ENCODE measurements around the gene IGSF9.

Gene IGSF9

DNA sequence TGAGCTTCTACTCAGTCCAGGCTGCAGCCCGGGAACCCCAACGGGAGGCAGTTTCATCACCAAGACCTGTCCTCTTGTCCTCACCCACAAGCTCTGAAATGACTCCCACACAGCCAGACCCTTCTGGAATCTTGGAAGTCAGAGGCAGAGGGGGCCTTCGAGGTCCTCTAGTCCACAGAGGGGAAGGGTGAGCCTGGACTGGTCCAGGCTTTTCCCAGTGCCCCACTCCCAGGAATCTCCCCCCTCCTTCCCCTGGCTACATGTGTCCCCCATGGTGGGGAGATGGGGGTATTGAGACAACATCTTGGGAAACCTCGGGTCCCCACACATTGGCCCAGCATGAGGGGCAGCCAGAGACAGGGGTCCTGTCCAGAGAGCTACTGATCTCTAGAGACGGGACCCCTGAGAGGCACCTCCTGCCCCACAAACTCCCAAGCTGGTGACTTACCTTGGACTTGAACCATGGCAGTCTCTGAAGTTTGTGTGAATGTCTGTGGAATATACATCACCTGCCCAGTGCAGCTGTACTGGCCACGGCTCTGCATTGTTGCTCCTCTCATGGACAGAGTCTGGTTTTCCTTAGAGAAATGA lies 28.0 kb upstream of the IGSF9 start:
- no peak for DNase-seq

DNA sequence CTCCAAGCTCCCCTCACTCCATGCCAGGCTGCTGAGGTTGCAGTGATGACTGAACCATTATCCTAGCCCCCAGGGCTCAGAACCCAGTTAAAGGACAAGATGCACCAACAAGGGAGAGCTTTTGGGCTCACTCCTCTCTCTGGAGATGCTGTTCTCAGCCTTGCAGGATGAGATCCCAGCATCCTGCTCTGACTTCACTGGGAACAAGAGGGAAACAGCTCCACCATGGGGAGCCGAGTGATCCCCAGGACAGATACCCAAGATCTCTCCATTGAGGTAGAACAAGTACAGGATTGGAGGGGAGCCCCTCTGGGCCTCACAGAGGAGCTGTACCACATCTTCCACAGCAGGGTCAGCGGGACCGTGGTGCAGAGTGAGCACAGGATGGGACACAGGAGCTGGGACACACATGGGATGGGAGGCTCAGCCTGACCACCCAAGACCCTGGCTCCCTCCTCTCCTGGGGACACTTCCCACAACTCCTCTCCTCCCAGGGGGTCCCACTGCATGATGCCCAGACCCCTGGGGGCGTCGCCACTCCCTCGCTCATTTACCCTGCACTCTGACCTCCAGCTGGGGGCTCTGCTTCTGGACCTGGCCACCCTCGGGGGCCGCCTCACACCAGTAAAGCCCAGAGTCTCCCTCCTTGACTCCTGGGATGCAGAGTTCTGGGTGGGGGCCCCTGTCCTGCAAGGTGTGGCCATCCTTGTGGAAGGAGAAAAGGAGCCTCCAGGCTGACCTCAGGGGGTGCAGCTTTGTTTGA lies 27.2 kb upstream of the IGSF9 start:
- no peak for DNase-seq

DNA sequence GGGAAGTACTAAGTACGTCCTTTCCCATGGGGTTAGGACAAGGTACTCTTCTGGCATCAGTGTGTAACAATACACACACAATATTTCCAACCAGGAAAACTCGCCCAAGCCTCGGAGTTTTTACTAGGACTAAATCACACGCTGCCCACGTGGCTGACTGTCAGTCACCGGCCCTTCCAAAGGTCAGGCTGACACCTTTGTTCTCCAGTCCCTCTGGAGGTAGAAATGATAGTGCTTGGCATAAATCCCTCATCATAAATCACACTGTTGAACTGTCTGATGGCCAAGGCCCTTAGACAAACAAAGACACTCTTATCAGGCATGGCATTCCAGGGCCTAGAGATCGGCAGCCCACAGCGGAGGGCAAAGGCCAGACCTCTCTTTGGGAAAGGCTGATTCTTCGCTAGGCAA lies 25.5 kb upstream of the IGSF9 start:
- DNase-seq, result no peak

DNA sequence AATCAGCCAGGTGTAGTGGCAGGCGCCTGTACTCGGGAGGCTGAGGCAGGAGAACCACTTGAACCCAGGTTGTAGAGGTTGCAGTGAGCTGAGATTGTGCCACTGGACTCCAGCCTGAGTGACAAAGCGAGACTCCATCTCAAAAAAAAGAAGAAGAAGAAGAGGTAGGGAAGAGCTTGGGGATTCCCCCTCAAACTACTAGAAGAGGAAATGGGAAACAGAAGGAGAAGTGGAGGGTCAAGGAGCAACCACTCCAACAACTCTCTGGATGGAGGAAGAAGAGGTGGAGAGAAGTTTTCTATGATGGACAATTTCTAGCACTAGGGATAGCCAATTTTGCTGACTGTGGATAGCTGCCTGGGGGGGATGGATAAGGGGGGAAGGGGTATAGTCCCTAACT lies 23.5 kb upstream of the IGSF9 start:
- no peak for DNase-seq

DNA sequence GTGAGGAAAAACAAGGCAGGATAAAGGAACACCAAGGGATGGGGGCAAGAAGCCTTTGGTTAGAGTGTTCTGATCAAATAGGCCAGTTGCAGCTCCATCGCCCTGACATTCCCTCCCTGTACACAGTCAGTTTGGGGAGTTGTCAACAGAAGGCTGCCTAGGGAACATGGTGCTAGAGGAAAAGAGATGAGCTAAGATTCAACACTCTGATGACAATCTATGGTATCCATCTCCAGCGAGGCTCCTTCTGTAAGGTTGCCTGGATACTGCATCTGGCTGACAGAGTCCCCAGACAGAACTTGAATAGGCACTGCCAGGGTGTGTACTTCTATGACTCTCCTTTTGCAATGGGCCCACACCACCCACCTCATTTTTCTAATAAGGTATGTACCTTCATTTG lies 19.9 kb upstream of the IGSF9 start:
- DNase-seq, result no peak

DNA sequence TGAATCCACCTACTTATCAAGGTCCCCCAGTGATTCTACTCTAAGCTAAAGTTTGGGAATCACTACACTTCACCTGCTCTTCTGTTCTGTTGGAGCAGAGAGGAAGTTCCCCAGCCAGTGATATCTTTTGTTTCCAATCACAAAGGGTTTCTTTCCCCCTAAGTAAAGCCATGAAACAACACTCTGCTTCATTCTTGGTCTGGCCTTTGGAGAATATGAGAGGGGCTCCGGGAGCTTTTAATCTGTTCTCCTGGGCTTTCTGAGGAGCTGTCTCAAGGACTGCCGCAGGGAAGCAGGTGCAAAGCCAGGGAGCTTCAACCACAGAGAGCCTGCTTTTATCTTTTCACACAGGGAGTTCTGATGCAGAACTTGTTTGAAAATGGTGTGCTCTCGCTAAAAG lies 18.7 kb upstream of the IGSF9 start:
- DNase-seq, result no peak

DNA sequence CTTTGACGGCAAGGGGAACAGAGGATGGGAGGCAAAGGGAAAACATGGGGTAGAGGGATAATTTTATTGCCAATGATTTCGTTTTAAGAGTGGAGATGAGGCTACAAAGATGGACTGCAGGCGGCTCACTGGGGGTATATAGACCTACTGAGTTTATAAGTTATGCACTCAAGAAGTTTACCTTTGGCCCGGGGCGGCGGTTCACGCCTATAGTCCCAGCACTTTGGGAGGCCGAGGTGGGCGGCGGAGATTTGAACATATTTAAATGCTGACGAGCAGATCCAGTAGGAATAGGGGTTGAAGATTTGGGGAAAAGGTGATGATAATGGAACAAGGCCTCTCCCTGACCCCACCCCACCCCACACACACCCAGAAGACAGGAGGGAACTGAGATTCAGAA lies 16.8 kb upstream of the IGSF9 start:
- DNase-seq, result no peak

DNA sequence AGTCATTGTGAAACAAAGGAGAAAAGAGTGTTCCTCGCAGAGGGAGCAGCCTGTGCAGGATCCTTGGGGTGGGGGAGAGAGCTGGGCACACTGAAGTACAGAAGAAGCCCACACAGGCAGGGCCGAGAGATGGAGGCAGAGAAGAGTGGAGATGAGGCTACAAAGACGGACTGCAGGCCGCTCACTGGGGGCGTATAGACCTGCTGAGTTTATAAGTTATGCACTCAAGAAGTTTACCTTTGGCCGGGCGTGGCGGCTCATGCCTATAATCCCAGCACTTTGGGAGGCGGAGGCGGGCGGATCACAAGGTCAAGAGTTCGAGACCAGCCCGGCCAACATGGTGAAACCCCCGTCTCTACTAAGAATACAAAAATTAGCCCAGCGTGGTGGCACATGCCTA lies 16.2 kb upstream of the IGSF9 start:
- no peak for DNase-seq

DNA sequence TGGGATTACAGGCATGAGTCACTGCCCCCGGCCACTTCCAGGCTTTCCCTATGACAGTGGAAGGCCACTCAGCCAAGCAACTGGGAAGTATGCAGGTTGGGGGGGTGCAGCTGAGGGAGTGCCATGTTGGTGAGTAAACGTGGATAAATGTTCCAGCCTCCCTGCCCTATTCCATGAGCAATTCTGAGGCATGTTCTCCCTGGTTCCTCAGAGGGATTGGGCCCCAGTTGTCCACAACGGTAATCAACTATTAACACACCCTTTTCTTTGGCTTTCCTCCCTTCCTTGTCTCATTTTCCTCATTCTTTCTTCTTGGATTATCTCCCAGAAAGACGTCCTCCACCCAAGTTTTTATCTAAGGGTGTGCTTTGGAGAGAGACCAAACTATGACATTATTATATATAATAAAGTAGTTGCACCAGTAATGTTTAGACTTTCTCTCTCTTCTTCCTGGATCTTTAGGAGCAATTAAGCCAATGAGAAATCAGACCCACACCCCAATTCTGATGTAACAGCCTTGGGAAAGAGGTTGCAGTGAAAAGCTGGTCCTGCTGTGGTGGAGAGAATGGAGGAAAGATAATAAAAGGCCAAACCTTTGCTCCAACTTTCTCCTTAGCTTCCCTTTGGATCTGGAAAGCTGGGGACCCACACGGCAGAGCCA lies 15.4 kb upstream of the IGSF9 start:
- DNase-seq, result peak; percentile 90

DNA sequence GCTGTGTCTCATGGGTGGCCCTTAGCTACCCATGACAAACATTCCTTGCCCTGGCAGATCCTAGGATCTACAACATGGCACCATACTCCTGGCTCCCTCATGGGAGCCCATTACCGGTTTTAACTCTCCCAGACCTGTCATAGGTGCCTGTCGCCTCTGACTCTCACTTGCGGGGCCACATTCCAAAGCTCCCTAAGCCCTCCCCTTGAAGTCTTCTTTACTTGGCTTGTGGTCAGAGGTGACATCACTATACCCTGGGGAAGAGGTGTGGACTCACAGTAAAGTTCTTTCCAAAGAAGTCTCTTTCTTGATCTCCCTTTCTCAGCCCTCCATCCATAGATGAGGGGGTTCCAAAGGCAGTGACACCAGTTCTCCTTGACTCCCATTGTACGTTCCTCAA lies 14.0 kb upstream of the IGSF9 start:
- DNase-seq, result peak; percentile 32

DNA sequence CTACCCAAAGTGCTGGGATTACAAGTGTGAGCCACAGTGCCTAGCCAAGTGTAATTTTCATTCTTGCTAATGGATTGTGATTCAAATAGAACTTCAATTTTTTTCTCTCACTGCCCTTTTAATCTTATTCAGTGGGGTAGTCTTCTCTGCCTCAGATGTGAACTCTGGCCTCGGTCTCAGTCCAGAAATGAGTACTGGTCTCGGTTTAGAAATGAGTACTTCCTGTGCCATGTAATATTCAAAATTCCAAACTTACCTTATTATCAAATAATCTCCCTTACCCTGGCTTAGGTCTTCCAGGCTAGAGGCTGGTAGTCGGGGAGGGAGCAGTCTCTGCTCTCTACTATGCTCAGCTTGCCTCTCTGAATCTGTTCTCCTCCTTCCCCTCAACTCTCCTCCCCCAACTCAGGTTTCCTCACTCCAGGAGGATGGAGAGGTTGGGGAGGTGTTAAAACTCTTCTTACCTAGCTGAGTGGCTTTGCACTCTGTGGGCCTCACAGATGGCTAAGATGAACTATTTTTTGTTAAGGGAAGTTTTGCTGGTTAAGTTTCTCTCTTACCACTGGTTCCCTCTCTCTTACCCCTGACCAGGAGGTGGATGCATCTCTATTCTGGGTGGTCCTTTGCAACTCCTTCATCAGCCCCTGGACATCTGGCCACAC lies 13.4 kb upstream of the IGSF9 start:
- DNase-seq, result no peak

DNA sequence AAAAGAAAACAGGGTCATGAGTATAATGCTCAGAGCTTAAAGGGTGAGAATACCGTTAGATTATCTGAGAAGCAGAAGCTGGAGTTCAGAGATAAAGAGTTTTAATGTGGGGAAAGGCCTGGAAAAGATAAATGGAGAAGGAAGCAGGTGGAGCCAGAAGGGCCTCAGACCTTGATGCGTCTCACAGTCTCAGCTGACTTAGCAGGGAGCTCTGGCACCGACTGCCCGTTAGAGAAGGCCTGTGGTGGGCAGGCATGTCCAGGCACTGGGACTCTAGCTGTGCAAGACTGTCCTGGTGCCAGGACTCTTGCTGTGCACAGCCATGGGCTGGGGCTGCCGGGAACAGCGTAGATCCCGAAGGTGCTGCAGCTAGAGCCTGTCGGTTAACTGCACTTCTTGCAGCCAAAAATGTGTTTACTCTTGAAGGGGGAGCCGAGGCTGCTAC lies 12.4 kb upstream of the IGSF9 start:
- DNase-seq, result no peak

DNA sequence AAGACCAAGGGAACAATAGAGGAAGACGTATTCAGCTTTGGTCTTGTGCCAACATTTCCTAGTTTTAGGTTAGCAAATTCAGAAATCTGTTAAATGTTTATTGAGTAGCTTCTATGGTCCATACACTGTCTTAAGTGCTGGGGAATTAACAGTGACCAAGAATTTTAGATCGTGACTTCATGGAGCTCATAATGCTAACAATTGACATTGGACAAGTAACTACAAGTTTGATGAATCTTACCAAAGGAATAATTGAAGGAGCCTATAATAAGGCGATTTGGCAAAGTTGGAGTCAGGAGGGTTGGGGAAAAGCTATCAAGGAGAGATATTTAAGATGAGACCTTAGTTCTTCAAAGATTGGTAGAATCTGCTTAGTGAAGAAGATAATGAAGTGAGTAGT lies 10.0 kb upstream of the IGSF9 start:
- no peak for DNase-seq

DNA sequence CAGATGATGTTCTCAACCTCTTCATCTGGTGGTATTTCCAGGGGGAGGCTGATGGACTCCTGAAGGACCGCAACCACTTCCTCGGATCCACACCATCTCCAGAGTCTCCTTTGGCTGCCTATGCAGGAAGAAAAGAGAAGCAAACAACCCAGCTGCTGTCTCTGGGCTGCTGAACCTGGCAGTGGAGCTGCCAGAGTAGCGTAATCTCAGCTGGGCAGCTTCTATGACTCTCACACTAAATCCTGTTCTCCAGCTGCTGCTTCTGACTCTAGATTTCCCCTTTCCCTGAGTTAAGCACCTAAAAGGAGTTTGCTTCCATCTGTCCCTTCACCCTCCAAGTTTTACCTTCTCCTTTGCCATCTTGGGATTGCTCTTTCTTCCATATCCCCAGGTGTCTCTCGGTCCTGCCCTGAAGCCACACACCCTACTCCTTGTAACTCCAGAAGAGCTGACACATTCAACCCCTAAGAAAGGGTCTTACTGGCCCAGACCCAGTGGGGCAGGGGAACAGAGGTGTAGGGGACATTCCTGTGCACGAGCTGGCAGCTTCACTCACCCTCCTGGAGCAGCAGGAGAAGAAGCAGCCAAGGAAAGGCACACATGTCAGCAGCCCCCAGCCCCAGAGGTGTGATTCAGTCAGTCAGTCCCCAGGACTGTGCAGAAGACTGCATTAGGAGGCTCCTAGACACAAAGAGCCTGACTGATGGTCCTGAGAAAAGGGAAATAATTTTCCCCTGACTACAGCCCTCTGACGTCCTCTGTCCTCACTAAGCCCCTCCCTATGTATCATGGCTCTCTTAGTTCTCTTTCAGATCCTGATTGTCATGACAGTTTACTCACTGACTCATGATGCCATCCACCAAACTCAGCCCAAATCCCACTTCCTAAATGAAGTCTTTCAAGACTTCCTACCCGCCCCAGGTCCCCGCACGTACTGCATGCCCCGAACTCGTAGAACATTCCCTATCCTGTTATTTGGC lies 8.4 kb upstream of the IGSF9 start, which contains the start of gene SLAMF9:
Gene SLAMF9 (minus strand): TSS at position 702 of the 980 bp plus-strand sequence. CDS start 100 bp downstream, at position 602.
- peak; percentile 53 for DNase-seq

DNA sequence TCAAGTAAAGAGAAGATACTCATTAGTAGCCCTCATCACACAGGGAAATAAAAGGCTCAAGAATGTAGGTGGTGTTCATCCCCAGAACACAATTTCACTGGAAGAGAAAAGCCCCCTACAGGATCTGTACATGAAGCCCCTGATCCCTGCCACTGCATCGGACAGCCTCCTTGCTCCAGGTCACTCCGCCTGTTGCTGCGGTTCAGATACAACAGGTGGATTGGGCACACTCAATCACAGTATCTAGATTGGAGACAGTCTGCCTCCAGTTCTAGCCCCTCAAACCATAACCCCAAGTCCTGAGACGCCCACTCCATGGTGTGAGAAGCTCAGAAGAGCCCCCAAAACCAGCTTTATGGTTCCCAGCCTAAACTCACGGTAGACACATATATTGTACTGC lies 7.5 kb upstream of the IGSF9 start:
- no peak for DNase-seq

DNA sequence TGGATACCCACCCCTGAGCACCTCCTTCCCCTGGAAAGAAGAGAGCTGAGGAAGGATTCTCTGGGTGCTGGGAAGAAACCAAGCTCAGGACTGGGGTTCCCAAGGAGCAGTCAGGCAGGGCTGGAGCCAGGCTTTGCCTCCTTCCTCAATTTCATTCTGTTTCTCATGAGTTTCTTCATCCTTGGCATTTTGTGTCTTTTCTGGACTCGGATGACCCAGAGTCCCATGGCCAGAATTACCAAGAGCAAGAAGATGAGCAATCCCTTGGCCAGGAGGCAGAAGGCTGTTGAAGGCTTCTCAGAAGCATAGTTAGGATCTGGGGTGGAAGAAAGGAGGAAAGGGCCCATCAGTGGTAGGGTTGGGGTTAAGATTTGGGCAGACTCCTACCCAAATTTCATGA lies 6.1 kb upstream of the IGSF9 start:
- no peak for DNase-seq

DNA sequence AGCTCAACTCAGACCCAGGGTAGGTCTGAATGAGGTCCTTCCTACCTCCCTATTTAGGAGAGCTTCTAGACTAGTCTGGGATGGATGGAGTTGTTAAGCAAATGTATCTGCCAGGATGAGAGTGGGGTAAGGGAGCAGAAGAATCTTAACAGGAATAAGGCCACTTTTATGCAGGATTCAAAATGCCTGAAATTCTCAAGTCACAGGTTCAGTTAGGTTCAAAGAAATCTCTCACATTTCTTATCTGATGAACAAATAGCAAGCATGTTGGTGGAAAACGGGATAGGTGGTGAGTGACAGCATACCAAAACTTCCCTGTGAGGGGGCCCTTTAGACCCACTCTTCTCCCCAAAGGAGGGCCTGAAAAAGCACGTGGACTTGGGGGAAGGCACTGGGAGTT lies 5.6 kb upstream of the IGSF9 start:
- no peak for DNase-seq

DNA sequence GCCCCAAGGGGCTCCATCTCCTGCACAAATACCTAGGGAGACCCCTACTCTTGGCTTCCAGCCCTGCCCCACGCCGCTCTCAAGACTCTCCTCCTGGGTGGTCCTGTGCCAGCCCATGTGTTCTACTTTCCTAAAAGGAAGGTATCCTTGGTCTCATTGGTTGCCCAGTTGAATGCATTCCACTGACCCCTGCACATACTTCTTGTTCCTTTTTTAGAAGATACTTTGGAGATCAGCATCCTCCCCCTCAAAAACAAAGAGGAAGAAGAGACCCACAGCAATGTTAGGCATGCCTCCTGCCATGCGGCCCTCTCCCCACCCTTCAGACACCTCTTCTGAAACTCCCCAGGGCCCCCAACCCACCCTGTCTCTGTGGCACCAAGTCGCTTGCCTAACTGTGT lies 4.6 kb upstream of the IGSF9 start:
- no peak for DNase-seq

DNA sequence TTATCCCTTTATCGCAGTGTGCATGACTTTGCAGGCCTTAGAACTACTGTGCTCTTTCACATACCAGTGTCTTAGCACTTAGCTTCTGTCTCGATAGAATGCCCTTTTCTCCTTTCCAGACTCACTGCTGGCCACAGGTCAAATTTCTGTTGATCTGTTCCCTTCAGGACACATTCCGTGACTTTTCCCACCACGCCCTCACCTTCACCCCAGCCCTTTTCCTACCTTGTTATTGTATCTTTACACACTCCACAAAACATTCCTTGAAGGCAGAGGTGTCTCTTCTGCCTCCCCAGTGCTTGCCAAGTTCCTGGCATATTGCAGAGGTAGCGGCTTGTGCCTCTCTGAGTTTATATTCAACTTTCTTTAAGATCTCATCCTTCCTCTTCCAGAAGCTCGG lies 3.7 kb upstream of the IGSF9 start:
- DNase-seq, result no peak

DNA sequence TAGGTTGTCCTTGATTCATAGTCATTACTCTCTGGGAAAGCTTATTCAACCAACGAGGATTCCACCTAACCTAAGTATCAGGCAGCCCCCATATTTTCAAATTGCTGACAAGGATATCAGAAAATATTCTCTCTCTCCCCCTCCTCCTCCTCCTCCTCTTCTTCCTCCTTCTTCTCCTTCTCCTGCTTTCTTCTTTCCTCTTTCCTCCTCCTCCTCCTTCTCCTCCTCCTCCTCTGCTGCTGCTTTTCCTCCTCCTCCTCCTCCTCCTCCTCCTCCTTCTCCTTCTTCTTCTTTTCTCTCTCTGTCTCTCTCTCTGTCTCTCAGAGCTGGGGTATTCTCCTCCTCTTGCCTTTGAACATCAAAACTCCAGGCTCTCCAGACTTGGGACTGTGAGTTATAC lies 2.5 kb upstream of the IGSF9 start:
- DNase-seq, result no peak

DNA sequence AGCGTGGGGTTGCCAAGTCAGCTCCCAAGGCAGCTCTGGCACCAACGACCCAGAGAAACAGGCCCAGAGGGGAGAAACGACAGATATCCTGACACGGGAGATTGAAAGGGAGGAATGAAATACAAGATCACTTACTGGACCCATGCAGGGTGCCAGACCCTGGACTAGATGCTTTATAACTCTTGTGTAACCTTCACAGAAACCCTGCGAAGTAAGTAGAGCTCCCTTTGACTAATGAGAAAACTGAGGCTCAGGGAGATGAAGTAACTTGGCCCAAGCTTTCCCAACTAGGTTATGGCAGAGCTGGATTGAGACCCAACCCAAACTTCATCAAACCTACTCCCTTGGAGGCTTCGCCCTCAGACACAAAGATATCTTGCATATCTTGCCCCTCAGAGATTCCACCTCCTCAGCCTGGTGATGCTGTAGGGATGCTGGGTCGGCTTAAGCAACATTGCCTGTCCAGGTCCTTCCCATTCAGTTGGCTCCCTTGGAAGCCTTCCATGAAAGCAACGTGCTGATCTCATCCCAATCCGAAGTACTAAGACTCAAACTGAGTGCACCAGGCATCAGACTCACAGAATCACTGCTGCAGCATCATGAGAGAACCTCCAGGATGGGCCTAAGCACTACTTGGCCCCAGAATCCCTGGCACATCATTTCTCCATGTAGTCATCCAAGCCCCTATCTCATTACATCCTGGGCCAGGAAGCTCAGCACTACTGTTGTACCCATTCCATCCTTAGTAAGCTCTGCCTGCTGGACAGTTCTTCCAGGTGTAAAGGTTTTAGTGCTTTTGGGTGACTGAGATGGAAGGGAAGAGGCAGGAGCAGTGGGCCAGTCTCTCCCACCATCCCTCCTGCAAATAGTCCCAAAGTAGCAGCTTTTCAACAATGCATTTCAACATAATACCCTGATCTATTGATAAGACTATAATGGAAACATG lies 1.1 kb upstream of the IGSF9 start:
- DNase-seq, result no peak

All from fibroblast of skin of right quadriceps (primary cell).